ENCODE data around the gene TIMM10B.

The TIMM10B gene, protein sequence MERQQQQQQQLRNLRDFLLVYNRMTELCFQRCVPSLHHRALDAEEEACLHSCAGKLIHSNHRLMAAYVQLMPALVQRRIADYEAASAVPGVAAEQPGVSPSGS

DNA sequence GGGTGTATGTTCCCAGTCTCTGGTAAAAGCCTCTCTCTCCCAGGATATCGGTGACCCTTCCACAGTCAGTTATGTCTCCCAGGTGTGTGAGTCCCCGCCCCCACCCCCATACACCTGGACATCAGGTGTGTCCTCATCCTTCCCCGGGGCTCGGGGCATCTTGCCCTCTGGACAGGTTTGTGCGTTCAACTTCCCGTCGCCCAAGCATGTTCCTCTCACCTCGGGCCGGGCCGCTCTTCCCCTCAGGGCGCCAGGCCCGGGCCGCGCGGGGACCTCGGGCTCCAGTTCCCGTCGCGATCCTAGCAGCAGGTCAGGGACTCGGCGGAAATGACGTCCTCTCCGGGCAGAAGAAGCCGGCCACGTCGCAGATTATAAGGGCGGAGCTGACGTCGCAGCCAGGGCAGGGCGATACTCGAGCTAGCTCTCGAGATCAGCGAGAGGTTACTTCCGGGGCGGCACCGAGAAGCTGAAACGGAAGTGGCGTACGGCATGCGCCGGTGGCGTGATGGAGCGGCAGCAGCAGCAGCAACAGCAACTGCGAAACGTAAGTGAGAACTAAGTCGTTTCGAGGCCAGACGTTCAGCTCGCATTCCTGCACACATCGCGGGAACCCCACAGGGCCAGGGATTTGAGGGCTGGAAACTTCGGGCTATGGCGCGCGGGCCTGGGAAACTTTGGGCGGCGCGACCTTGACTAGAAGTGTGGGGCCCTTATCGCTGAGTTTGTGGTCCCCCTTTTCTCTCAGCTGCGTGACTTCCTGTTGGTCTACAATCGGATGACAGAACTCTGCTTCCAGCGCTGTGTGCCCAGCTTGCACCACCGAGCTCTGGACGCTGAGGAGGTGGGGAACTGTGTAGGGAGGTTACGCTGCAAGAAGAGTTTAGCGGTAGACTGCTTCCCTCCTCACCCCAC is at the start of gene TIMM10B, which contains the start of gene ARFIP2:
TIMM10B (plus strand) TSS at position 490 of the 912 bp plus-strand sequence; CDS start at position 506, 16 bp downstream.
ARFIP2 (minus strand) TSS at position 320 of the 912 bp plus-strand sequence. CDS start 910 bp downstream, outside the sequence.
- peak; percentile 96 for DNase-seq

DNA sequence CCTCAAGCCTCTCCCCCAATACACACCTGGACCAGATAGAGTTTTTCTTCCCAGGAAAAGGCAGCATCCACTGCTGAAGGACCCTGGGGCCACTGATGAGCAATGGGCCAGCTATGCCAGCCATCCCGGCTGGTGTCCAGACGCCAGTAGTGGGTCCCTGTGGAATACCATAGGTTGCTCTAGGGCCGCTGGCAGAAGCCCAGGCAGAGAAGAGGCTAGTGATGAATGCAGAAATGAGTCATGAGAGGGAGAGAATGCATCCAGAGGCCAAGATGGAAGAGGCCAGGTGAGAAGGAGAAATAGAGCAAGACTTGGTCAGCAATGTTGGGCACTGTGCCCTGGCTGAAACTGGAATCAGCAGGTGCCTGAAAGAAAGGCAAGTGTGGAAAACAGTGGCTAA is 49.4 kb upstream of the TIMM10B start:
- DNase-seq, result no peak

DNA sequence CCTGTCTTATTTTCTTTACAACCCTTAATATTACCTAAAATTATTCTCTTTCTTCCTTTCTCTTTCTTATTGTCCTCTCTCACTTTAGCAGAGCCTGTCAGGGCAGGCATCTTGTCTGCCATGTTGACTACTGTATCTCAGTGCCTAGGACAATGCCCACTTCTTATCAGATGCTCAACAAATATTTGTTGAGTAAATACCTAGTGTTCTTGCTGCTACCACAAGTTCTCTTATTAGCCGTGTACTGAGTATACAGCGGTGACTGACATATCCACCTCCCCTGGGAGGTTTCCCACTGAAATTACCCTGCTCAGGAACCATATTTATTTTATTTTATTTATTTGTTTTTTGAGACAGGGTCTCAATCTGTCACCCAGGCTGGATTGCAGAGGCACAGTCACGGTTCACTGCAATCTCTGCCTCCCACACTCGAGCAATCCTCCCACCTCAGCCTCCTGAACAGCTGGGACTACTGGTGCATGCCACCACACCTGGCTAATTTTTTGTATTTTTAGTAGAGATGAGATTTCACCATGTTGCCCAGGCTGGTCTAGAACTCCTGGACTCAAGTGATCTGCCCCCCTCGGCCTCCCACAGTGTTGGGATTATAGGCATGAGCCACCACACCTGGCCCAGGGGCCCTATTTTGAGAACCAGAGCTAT is 47.2 kb upstream of the TIMM10B start:
- no peak for DNase-seq

DNA sequence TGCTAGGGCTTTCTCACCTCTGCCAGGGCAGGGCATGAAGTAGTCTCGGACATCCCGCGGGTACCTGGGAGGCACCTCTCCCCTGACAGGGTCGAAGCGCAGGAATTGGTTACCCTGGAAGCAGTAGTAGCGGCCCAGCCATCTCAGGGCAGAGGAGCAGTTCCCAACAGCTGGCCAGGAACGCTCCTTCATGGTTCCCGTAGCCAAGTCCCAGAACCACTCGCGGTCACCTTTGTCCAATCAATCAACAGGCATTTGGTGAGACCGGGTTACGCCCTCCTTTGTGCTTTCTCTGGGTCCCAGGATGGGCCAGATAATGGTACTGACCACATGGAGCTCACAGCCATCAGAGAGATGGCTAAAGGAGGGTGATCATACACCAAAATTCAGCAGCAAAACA is 43.9 kb upstream of the TIMM10B start:
- DNase-seq, result no peak

DNA sequence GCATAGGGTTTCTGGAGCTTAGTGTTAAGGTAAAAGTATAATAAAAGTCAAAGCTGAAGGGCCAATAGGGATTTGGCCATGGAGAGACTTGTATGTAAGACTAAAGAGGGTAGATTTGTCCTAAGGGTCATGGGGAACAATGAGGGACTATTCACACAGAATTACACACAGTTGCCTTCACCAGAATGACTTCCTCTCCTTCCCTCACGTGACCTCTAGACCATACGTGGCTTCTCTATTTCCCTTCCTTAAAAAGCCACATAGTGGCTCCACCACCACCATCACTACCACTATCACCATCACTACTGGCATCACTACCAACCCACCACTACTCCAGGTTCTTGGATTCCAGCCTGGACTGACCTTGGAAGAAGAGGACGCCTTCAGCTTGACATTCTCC is 43.3 kb upstream of the TIMM10B start:
- no peak for DNase-seq

DNA sequence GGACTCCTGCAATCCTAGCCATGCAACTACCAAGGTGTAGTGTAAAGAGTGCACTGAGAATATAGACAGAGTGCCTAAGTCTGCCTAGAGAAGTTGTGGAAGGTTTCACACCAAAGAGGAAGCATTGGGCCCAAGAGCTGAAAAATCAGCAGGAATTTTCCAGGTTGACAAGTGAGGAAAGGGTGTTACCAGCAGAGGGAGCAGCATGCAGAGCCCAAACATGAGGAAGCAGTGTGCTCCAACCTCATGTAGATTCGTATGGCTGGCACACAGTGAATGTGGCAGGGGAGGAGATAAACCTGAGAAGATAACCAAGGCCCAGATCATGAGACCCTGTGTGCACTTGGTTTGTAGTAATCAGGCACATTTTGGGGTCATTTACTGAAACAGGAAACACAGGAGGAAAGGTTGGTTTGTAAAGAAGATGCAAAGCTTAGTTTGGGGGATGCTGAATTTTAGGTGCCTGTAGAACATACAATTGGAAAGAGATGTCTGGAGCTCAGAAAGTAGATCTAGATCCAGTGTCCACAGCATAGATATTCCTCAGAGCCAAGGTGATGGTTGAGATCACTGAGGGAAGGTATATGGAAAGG is 42.2 kb upstream of the TIMM10B start:
- DNase-seq, result peak; percentile 18

DNA sequence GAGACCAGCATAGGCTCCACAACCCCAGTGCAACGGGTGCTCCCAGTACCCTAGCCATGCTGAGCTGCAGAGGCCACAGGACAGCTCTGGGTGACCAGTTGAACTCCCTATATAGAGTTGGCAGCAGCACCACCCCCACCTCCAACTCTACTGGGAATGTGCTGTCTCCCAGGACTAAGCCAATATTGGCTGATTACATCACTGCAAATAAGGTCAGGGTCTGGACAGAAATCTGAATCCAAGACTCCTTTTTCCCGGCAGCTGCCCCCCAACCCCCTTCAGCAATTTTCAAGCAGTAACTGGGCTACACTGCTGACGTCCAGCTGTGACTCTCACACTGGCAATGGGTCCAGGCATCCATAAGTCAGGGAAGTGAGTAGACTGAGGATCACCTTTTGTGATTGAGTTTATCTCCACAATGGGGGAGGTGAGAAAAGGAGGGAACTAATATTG is 40.4 kb upstream of the TIMM10B start, which contains the start of gene HPX:
HPX (minus strand) TSS at position 82 of the 453 bp plus-strand sequence; CDS start at position 58, 24 bp downstream.
- no peak for DNase-seq

DNA sequence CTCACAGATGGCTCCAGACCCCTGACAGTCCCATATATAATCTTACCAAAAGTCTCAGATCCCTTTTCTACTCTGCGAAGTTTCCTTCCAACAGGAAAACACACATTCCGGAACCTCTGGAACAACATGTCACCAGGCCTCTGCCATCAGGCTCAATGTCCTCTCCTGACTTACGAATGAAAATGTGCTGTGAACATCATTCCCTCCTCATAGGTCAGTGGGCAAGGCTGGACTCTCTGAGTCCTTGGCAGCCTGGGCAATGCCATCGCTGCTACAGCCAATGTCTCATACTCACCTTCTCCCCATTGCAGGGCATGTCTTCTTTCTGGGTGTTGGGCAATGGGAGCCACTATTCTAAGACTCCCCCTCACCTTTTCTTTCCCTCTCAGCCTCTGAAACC is 38.9 kb upstream of the TIMM10B start:
- DNase-seq, result no peak

DNA sequence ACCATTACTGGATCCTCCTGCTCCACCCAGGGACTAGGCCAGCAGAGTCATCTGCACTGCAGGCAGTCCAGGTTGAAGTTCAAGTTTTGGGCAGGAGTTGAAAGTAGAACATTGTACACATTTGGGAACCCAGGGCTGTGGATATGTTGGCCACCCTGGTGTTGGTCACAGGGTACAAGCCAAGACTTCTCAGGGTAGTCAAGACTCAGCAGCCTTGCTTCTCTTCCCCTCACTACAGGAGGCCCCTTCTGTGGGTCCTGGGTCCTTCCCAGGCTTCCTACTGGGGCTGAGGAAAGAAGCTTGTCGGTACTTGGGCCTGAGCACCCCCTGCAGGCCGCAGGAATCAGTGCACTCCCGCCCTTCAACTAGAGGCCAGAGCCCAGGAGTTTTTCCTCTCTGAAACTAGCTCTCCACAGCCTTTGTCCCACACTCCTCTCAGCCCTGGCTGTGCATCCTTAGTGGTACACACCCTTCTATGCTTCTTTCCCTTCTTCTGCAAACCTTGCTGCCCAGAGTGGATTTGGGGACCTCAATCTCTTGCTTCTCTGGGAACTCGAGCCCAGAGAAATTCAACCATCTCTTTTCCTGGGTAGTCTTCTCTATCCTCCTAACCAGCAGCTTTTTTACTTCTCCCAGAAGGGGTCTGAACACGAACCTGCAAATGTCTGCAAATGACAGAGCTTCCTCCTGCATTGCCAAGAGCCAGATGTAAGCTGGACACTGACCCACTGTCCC is 37.9 kb upstream of the TIMM10B start:
- DNase-seq, result peak; percentile 49

DNA sequence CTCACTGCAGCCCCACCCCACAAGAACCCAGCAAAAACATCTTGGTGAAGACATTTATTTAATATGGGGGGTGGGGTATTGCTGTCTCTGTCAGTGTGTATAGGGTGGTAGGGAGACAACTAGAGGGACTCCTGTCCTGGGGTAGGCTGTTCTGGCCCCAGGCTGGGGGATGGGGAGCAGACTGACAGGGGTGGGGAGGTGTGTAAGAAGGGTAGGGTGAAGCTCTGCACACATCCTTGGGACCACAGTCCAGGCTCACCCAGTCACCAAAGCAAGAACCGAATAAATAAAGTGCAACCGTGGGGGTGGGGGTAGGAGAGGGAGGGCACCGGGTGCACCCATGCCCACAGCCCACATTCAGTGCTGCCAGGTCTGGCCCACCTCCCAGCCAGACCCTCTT is 32.7 kb upstream of the TIMM10B start:
- DNase-seq, result no peak

DNA sequence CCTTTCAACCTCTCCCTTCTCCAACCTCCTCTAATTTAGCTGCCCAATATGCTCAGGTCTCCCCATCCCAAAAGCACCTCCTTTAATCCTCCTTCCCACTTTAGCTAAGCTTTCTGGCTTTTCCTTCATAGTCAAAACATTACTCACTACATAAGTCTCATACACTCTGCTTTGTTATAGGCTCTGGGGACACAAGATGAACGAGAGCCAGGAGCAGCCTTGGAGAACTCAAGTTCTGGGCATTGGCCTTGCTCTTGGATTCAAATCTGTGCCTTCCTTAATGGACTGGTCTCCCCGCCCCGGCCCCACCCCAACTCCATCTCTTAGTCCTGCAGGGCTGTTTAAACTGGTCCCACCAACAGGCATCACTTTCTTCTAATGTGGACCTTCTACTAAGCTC is 29.1 kb upstream of the TIMM10B start:
- DNase-seq, result no peak

DNA sequence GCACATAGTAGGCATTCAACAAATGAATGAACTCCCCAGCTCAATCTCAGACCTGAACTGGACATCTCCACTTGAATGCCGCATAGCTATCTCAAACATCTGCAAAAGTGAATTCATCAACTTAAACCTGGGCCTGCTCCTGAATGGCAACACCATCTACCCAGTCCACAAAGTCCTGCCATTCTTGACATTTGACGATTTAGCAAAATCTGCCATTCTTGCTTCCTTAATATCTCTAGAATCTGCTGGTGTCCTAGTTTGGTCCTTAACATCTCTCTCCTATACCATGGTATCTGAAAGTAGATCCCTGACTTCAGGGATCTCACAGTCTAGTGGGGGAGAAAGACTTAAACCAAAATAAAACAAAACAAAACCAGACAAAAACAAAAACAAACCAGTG is 28.1 kb upstream of the TIMM10B start:
- DNase-seq, result no peak

DNA sequence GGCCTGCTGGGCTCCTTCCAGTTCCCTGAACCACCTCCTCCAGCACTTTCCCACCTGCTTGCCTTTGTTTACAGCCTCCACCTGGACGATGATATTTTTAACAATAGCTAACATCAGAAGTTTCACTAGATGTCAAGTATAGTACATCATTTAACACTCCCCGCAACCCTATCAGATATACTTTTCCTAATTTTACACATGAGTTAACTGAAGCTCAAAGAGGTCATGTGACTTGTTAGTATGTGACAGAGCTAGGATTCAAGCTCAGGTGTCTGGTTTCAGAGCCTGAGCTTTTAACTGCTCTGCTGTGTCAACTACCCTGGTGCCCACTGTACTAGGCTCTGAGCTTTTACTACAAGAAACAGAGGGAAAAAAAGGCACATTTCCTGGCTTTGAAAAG is 26.2 kb upstream of the TIMM10B start:
- no peak for DNase-seq

DNA sequence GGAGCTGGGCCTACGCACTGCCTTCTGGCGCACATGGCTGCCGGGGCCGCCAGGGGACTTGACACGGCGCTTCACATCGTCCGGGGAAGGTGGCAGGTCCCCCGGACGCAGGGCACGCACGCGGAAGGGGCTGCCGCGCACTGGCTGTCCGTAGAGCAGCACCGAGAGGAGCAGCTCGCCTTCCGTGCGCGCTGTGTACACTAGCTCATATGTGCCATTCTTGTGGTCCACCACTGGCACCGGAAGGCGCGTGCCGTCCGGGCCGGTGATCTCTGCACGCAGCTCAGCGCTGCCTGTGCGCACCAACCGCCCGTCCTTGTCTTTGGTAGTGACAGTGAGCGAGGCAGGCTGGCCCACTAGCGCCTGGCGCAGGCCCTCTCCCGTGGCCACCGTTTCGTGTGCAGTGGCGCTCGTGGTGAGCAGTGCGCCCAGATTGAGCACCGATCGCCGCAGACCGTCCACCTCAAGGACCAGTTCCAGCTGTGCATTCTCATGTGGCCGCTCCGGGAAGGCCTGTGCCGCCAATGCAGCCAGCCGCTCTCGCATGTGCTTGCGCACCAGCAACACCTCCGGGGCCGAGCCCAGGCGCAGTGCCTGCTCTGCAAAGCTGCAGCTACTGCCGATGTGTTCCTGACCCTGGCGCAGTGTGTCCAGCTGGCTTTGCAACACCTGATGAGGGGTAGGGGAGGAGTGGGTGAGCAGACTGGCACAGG is 24.8 kb upstream of the TIMM10B start:
- no peak for DNase-seq

DNA sequence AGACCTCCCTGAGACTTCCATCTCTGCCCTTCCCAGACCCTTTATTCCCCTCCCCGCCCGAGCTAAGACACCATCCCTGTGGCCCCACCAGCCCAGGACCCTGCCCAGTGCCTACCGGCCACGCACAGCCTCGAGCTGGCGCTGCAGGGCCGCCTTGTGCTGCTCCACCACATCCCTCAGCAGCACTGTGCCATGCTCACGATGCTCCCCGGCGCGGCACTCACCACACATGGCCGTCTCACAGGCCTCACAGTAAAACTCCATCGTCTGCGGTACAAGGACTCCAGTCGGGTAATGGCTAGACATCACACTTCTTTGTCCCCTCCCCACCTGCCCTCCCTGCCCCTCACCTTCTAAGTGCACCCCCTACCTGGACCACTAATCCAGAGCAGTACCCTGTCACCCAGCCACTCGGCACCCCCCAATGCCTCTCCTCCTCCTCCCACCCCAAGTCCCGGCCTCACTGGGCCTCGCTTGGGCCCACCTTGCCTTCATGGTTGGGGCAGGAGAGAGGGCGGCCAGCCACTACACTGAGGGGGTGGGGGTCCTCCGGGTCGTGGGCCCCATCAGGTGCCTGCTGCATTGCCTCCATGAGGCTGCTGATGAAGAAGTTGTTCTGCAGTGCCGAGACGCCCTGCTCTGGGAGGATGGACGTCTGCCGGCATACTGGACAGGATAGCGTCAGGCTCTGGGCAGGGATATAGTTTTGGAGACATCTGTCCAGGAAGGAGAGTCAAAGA is 23.6 kb upstream of the TIMM10B start:
- DNase-seq, result no peak

DNA sequence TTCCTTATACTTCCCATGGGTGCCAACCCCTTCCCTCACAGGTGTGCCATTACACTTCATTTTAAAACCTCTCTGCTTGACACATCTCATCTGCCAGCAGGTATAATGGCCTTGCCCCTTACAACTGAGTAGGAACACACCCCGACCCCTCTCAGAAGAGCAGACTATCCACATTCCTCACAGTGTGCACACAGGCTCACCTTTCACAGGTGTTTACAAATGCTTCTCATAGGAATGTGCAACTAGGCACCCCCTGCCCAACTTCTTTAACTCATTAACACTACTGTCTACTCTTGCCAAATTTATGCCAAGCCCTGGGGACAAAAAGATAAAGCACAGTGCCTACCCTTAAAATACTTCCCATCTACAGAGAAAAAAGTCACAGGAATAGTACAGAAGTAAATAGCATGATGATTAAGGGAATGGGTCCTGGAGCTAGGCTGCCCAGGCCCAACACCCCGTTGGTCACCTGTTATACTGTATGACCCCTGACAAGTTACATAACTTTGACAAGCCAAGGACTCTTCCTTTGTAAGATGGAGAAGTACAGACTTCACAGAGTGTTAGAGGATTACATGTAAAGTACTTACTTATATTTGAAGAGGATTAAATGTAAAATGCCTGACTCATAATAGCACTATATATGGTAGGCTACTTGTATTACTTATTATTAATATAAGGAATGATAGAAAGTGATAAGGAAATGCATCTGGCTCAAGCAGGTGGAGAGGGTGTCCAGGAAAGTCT is 22.8 kb upstream of the TIMM10B start:
- DNase-seq, result no peak

DNA sequence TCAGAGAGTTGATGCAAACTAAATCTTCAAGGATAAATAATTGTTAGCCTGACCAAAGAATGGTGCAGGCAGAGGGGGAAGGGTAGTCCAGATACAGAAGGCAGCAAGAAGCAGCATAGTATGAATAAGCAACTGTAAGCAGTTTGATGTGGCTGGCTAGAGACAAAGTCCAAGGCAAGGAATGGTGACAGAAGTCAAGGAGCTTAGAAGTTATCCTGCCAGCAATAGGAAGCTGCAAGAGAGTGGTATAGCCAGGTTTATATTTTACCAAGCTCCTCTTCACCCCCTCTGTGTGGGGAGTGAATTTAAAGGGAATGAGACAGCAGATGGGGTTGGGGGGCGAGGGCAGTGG is 22.2 kb upstream of the TIMM10B start:
- DNase-seq, result no peak

DNA sequence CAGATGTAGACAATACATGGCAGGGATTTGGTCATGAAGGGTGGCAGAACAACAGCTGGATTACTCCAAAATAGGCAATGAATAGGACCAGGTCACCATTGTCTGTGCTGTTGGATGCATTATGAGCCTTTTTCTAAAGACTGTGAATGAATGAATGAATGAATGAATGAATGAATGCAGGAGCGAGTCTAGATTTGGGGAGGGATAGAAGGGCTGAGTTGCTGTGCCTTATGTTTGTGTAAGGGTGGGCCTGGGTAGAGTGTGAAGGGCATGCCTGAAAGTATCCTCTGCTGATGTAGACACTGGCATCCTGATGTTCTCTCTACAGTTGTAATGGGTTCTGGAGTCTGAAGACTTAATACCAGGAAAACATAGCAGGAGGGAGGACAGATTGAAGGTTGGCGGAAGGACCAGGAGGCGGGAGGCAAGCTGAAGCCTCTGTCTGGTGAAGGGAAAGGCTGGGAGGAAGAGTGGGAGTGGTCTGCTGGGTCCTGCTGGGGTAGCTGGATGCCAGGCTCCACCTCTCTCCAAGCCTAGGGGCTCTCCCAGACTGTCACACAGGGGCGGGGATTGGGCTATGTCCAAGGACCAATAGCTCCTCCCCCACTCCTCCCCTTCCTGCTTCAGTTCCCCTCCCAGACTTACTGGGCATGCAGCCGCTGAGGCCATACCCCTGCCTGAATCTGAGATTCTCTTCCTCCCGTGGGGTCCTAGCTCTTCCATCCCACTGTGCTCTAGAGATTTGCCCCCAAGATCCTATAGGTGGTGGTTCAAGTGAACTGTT is 12.4 kb upstream of the TIMM10B start:
- DNase-seq, result no peak

DNA sequence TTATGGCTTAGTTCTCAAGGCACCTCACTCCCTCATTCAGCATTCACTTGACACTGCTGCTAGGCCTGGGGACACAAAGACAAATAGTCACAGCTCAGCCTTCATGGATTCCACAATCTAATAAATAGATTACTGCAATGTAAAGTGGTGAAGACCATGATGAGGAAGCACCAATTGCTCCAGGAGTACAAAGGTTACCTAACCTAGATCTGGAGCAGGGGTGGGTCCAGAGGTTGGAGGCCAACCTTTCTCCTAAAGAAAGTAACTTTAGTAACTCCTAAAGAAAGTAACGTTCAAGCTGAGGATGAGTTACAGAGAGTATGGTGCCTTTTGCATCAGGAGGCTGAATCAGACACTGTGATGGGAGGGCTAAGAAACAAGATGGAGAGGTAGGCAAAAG is 11.7 kb upstream of the TIMM10B start:
- DNase-seq, result no peak

DNA sequence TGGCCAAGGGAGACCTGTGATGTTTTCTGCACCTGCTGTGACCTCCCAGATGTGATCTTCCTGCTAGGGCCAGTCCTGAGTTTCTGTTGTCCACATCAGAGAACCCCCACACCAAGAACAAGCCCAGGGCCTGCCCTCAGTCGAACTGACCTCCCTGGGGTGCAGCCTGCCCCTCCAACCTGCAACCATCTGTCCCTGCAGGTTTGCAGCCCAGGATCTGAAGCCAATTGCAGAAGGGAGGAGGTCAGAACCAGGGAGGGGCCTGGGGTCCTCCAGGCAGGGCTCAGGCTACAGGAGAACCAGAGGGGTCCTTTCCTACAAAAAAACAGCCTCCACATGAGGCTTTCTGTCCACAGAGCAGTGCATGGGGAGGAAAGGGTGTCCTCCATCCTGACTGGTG is 8.4 kb upstream of the TIMM10B start:
- no peak for DNase-seq

Data from activated gamma-delta T cell treated with Interleukin-2 at 50 U/mL for 16 hours (primary cell).